Smooth muscle cell of trachea (primary cell): ENCODE data around the gene ADAMTS19. TPM values are rescaled to one million over a fixed set of nuclear protein-coding genes. Genes with fewer than 3 reads are reported as not detected.

Experiments used
- total RNA-seq: library from RNA; depleted of rRNA; stranded (reverse); fragments of >200 nt; gene quantifications from 2 replicates; pipeline ENCODE4 v1.2.1, GENCODE V29; 2014

The ADAMTS19 gene
- 0.33 and 0.73 TPM in 2 replicates for total RNA-seq

DNA sequence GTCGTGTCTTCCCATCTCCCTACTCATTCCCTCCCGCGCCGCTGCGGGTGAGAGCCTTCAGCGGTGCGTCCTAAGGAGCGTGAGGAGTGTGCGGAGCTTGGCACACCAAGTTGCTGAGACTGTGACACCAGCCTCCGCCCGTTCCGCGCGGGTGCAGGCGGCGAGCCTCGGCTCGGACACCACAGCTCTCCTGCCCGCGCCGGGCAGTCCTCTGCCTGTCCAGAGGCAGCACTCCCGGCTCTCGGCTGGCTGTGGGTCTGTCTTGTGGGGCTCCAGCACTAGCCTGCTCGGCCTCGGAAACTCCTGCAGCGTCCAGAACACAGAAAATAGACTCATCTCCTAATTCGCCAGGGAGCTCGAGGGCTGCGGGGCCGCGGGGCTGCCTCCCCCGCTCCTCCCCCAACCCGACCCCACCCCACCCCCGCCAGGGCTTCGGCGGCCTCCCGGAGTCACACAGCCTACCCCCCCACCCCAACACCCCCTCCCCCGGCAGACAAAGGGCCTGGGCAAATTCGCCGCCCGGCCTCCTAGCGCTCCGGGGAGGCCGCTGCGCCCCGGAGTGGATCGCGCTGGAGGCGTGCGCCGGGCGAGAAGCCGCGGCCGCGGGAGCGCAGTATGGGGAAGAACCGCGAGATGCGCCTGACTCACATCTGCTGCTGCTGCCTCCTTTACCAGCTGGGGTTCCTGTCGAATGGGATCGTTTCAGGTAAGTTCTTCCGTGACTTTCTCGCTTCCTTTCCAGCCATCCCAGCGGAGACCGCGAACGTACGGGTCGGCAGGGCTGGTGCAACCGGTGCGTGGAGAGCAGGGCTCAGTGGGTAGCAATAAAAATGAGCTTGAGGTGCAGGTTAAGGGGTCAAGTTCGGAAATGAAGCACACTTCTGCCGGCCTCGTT, at the start of gene ADAMTS19:
ADAMTS19 (plus strand) TSS at position 522 of the 895 bp plus-strand sequence; CDS start at position 616, 94 bp downstream.

DNA sequence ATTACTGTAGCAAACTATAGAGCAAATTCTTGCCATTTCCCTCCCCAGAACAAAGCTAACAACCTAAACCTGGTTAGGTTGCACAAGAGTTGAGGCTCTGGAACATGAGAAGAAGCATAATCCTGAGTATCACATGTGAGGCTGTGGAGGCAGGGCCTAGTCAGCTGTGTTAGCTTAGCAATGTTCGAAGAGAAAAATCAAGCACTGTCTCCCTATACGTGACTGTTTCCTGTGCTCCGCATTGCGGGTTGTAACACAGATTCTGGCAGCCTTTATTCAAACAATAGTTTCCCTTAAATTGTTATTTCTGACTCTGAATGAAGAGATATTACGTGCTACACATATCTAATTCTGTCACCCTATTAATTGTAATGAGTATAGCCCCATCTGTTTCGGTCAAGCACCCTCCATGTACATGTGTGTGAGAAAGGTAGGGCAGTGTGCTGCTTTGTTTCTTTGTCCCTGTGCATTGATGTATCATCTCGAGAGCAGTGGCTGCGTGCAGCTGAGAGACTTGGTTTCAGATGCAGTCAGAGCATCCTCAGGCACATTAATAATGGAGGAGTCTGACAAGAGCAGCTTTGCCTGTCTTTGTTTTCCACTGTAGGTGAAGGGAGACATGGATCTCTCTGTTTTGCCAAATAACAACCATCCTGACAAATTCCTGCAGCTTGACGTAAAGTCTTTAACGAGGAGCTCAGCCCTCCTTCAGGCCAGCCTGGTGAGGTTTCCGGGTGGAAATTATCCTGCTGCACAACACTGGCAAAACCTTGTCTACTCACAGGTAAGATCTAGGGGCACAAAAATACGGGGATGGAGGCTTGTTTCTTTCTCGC, 287.7 kb downstream of the ADAMTS19 start, which contains the start of gene MINAR2:
MINAR2 (plus strand) TSS at position 523 of the 836 bp plus-strand sequence; CDS start at position 620, 97 bp downstream.

